SHP77 treated with DMSO at 0.1 percent for 48 hours (cell line): ENCODE measurements around the gene FSTL5.

Source experiments
- DNase-seq: peaks from one replicate; lab custom pipeline; 2025; lab: John Stamatoyannopoulos, UW

FSTL5 gene

GRCh38 chr4:161936625-161937550 lies 226.9 kb downstream of the FSTL5 start:
- DNase-seq = no peak

GRCh38 chr4:161931089-161931488 lies 232.7 kb downstream of the FSTL5 start:
- no peak for DNase-seq

GRCh38 chr4:161929956-161930355 lies 233.8 kb downstream of the FSTL5 start:
- DNase-seq = no peak

DNA sequence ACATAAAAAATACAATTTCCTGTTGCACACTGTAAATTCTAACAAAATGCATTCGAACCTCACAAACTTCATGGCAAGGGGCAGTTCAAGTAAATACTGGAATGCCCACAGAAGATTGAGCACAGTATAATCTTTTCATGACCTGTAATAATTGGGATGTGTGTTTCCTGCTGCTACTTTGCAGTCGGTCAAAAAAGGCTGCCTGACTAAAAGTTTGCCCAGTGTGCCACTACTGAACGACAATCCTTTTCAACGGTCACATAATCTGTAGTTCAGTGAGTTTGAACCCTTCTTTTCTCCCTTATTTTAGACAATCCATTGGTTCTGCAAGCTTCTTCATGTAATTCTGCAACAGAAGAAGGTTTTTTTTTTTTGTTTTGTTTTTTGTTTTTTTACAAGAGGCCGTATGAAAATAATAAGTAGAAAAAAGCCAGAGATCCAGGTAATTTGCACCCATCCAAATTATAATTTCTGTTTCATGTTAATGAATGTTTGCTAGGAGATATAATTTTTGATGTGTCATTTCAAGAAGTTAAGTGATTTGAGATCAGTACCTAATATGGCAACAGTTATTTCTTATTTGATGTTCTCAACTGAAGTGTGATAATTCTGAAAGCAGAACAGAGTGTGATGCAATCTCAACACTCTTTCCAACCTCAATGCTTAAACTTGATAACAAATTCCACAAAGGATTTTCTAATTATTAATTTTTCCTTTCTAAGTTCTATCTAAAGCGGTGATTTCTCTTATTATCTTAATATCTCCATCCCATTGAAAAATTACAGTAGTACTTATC lies 237.6 kb downstream of the FSTL5 start:
- DNase-seq = no peak

DNA sequence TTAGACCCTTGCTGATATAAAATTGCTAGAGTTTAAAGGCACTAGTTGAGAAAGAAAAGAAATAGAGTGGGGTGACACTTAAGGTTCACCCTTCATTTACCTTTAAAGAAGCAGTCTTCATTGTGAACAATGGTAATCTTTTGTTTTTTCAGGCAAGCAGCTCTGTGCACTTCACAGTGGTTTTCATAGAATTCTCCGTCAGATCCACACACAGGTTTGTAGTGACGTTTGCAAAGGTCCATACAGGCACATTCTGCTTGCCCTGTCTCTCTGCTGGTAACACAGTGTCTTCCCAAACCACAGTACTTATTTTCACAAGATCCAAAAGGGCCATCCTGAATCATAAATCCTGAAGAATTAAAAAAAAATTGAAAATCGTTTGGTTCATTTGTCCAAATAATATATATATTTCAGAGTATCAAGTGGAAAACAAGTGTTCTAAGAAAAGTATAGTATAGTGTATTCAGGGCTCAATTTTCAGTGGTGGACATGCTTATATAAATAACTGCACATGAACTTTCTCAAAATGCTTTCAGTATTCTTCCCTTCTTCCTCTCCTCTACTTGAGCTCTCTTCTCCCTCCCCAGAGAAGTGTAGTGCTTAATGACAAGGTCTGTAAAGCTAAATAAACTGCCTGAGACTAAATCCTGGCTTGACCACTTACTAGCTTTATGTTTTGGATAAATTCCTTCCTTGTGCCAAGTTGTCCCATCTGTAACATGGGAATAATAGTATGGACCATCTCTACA lies 243.3 kb downstream of the FSTL5 start:
- no peak for DNase-seq

DNA sequence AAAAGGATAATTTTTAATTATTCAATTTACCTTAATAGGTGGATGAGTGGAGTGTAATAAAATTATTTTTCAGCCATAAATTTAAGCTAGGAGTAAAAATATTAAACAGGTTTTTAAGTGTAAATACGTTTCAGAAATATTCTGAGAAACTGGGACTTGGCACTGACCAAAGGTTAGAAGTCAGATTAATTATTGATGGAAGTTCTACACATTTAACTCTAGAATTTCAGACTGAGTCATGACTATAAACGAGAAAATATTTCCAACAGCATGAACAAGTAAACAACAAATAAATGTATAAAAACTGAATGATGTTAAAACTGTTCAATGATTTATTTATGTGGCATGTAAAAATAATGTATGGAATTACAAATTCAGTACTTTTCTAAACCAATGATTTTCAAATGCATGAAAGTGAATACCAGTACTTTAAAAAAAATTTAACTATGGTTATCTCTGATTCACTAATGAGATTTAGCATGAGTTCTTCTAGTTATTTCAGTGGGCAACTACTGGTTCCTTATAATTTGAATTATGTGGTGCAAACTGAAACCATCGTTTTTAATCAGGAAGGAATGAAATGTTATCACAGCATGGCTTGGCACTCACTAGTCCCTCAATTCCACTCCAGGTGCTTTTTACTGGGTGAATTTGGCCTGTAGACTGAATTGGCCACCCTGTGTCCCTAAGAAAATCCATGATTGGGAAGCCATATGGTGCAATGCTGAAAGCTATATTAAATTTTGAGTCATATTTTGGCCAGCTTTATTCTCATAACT lies 244.2 kb downstream of the FSTL5 start:
- no peak for DNase-seq

DNA sequence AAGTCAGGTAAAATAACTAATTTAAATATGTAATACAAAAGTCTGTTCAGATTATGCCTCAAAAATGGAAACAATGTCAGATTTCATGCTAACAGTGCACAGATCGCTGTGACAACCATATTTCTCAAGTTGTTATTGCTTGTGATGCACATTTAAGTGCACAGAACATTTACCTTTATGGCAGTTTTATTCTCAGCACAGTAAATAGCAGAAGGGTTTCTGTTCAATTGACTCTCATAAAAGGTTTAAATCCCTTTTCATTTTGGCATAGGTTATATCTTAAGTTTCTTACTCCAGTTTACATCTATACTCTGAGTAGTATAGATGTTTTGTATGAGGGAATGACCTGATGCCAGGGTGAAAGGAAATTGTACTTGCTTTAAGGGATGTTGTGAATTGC lies 247.8 kb downstream of the FSTL5 start:
- DNase-seq = no peak

GRCh38 chr4:161907590-161907955 lies 256.2 kb downstream of the FSTL5 start:
- DNase-seq = no peak

DNA sequence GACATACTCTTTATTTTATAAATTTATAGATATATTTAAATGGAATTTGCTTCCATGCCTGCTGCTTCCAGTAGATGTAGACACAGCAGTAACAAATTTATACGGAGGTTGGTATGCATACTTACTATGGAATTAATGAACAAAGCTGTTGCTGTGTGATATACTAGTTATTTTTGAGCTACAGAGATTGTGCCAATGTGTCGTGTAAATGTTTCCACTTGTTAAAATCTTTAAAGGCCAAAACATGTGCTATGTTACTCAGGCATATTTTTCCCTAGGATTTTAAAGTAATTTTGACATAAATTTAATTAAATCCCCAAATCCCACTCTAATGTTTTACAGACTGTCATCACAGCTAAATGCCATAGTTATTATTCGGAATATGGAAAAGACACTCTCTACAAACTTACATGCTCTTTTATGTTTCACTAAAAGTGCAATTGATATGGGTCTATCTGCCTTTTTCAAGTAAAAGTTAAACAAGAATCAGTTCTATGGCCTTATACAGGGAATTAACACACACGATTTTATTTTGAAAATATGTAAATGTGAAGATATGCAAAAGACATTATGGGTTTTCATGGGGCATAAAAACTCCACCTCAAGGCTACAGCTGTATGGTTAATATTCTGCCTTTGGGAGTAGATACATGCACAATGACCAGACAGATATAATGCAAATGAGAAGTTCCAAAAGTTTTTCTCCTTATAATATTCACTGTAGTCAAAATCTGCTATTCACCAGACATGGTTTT lies 256.8 kb downstream of the FSTL5 start:
- DNase-seq = no peak

- no peak for DNase-seq
Observed at GRCh38 chr4:161900110-161900509, 263.7 kb downstream of the FSTL5 start.

GRCh38 chr4:161894493-161895167 lies 269.2 kb downstream of the FSTL5 start:
- no peak for DNase-seq

- DNase-seq = no peak
Observed at GRCh38 chr4:161894014-161894413, 269.8 kb downstream of the FSTL5 start.

- no peak for DNase-seq
Observed at GRCh38 chr4:161893566-161893965, 270.2 kb downstream of the FSTL5 start.

GRCh38 chr4:161892951-161893350 lies 270.8 kb downstream of the FSTL5 start:
- DNase-seq = peak; percentile 43

- DNase-seq = no peak
Observed at GRCh38 chr4:161883157-161883556, 280.6 kb downstream of the FSTL5 start.

DNA sequence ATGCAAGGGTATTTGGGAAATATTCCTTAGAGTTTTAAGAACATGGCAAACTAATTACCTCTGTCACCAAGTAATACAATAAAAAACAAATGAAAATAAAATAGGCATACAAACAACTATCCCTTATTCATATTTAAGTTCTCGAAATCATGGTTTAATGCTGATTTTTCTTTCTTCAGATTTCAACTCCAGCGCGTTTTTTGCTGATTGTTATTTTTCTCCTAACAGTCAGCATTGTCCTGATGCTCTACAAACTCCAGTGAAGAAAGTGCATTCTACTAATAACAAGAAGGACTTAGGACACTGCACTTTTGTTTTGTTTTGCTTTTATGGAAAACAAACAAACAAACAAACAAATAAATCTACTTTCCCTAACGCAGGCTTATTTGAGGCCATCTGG lies 282.4 kb downstream of the FSTL5 start:
- no peak for DNase-seq

- DNase-seq = no peak
Observed at GRCh38 chr4:161869511-161869910, 294.3 kb downstream of the FSTL5 start.

GRCh38 chr4:161856711-161857326 lies 307.0 kb downstream of the FSTL5 start:
- DNase-seq = no peak

DNA sequence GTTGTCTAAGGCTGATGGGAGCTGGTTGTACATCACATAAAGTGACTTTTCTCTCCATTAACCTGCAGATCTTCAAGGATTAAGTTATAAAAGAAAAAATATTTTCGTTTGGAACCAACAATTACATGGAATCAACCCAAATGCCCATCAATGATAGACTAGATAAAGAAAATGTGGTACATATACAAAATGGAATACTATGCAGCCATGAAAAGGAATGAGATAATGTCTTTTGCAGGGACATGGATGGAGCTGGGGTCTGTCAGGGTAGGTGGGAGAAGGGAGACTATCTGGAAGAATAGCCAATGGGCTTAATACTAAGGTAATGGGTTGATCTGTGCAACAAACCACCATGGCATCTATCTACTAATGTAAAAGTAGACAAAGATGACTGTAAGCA lies 313.2 kb downstream of the FSTL5 start:
- DNase-seq = no peak

GRCh38 chr4:161841759-161842158 lies 322.0 kb downstream of the FSTL5 start:
- DNase-seq = peak; percentile 11
